HEK293T (cell line): ENCODE data around the gene LRRIQ3.

Experiments
- ARNT ChIP-seq: fragments of 450-650 bp; IDR thresholded peaks from 2 replicates; pipeline ENCODE4 v1.6.1; 2017; ENCODE audit warnings: mild to moderate bottlenecking
- BHLHE40 ChIP-seq: fragments of 450-650 bp; IDR thresholded peaks from 2 replicates; pipeline ENCODE4 v1.6.1; 2016; ENCODE audit warnings: mild to moderate bottlenecking, moderate library complexity, borderline replicate concordance
- CTBP1 ChIP-seq: fragments of 450-650 bp; IDR thresholded peaks from 2 replicates; pipeline ENCODE4 v1.6.1; 2016; ENCODE audit warnings: borderline replicate concordance
- ELF4 ChIP-seq: fragments of 450-650 bp; IDR thresholded peaks from 2 replicates; pipeline ENCODE4 v1.6.1; 2017; ENCODE audit warnings: antibody characterized with exemption
- FOXK2 ChIP-seq: fragments of 450-650 bp; IDR thresholded peaks from 2 replicates; pipeline ENCODE4 v1.6.1; 2016; ENCODE audit warnings: mild to moderate bottlenecking
- FOXM1 ChIP-seq: fragments of 450-650 bp; IDR thresholded peaks from 2 replicates; pipeline ENCODE4 v1.6.1; 2017; ENCODE audit warnings: mild to moderate bottlenecking, borderline replicate concordance
- HDGF ChIP-seq: fragments of 450-650 bp; IDR thresholded peaks from 2 replicates; pipeline ENCODE4 v1.6.1; 2017; ENCODE audit warnings: antibody characterized with exemption, borderline replicate concordance
- L3MBTL2 ChIP-seq: fragments of 450-650 bp; conservative IDR thresholded peaks from 2 replicates; pipeline ENCODE4 v1.6.1; 2016; ENCODE audit warnings: mild to moderate bottlenecking
- LEF1 ChIP-seq: fragments of 450-650 bp; IDR thresholded peaks from 2 replicates; pipeline ENCODE4 v1.6.1; 2017; ENCODE audit warnings: mild to moderate bottlenecking, borderline replicate concordance
- PKNOX1 ChIP-seq: fragments of 450-650 bp; IDR thresholded peaks from 2 replicates; pipeline ENCODE4 v1.6.1; 2016
- SP1 ChIP-seq: fragments of 450-650 bp; IDR thresholded peaks from 2 replicates; pipeline ENCODE4 v1.6.1; 2017
- SUZ12 ChIP-seq: fragments of 450-650 bp; IDR thresholded peaks from 2 replicates; pipeline ENCODE4 v1.6.1; 2016; ENCODE audit warnings: mild to moderate bottlenecking
- TARDBP ChIP-seq: fragments of 450-650 bp; IDR thresholded peaks from 2 replicates; pipeline ENCODE4 v1.6.1; 2016
- ZNF384 ChIP-seq: fragments of 450-650 bp; IDR thresholded peaks from 2 replicates; pipeline ENCODE4 v1.6.1; 2016

GRCh38 chr1:74113333-74113732 is 84.6 kb downstream of the LRRIQ3 start:
- TF ChIP-seq ARNT: no peak
- no peak for TF ChIP-seq SUZ12
- no peak for TF ChIP-seq TARDBP
- TF ChIP-seq ZNF384: no peak
- TF ChIP-seq FOXM1: no peak
- TF ChIP-seq FOXK2: no peak
- no peak for TF ChIP-seq ELF4
- TF ChIP-seq SP1: no peak
- TF ChIP-seq CTBP1: no peak
- TF ChIP-seq PKNOX1: no peak
- TF ChIP-seq L3MBTL2: no peak
- no peak for TF ChIP-seq LEF1
- TF ChIP-seq BHLHE40: no peak
- TF ChIP-seq HDGF: no peak
